PC-3 (cell line): ENCODE measurements around the gene TEF.

ENCODE experiments used
- EZH2 ChIP-seq: fragments of 300-600 bp; sonication (generic); IDR thresholded peaks from one replicate; pipeline ENCODE4 v1.6.1; 2017; ENCODE audit warnings: antibody characterized with exemption, mild to moderate bottlenecking, low read length; ENCODE audit not compliant: unreplicated experiment
- TF ChIP-seq, protein P1 (sequence below): fragments of 300-600 bp; sonication (generic); conservative IDR thresholded peaks from 2 replicates; pipeline ENCODE4 v1.5.1; 2017; ENCODE audit warnings: antibody characterized with exemption, low read depth, mild to moderate bottlenecking, low read length

- TF ChIP-seq, protein P1, sequence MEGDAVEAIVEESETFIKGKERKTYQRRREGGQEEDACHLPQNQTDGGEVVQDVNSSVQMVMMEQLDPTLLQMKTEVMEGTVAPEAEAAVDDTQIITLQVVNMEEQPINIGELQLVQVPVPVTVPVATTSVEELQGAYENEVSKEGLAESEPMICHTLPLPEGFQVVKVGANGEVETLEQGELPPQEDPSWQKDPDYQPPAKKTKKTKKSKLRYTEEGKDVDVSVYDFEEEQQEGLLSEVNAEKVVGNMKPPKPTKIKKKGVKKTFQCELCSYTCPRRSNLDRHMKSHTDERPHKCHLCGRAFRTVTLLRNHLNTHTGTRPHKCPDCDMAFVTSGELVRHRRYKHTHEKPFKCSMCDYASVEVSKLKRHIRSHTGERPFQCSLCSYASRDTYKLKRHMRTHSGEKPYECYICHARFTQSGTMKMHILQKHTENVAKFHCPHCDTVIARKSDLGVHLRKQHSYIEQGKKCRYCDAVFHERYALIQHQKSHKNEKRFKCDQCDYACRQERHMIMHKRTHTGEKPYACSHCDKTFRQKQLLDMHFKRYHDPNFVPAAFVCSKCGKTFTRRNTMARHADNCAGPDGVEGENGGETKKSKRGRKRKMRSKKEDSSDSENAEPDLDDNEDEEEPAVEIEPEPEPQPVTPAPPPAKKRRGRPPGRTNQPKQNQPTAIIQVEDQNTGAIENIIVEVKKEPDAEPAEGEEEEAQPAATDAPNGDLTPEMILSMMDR: no peak
- no peak for TF ChIP-seq EZH2
Observed at GRCh38 chr22:41382610-41383009, 868 bp downstream of the TEF start.
